OCI-LY1 (cell line): ENCODE data around the gene CMIP.

Experiments
- H2AFZ ChIP-seq: fragments of 200-600 bp; sonication (generic), shearing (Covaris generic); 2 replicates; pipeline ENCODE4 v1.6.0; 2014; ENCODE audit warnings: antibody characterized with exemption, mild to moderate bottlenecking, low read length
- H3F3A ChIP-seq: fragments of 200-600 bp; sonication (generic), shearing (Covaris generic); 2 replicates; pipeline ENCODE4 v1.6.0; 2014; ENCODE audit warnings: mild to moderate bottlenecking, antibody characterized with exemption, low read length, moderate library complexity; ENCODE audit not compliant: insufficient read depth
- H3K27ac ChIP-seq: fragments of 200-600 bp; sonication (generic); 2 replicates; pipeline ENCODE4 v1.5.1; 2014; ENCODE audit warnings: low read length, mixed run types, mild to moderate bottlenecking, low read depth; ENCODE audit not compliant: poor library complexity, severe bottlenecking
- H3K27me3 ChIP-seq: fragments of 200-600 bp; sonication (generic); 2 replicates; pipeline ENCODE4 v1.6.0; 2014; ENCODE audit warnings: antibody characterized with exemption, mild to moderate bottlenecking, low read length, moderate library complexity; ENCODE audit not compliant: insufficient read depth
- H3K36me3 ChIP-seq: fragments of 200-600 bp; sonication (generic); 2 replicates; pipeline ENCODE4 v1.6.1; 2014; ENCODE audit warnings: mild to moderate bottlenecking, antibody characterized with exemption, low read length, moderate library complexity, mixed read lengths; ENCODE audit not compliant: insufficient read depth
- H3K4me1 ChIP-seq: fragments of 200-600 bp; sonication (generic); 2 replicates; pipeline ENCODE4 v1.5.1; 2014; ENCODE audit warnings: mild to moderate bottlenecking, low read length, moderate library complexity; ENCODE audit not compliant: insufficient read depth, severe bottlenecking
- H3K4me2 ChIP-seq: fragments of 200-600 bp; sonication (generic), shearing (Covaris generic); 2 replicates; pipeline ENCODE4 v1.6.1; 2014; ENCODE audit warnings: low read length
- H3K4me3 ChIP-seq: fragments of 200-600 bp; sonication (generic); 2 replicates; pipeline ENCODE4 v1.5.1; 2014; ENCODE audit warnings: low read length, low read depth, mild to moderate bottlenecking, mixed read lengths; ENCODE audit not compliant: poor library complexity, severe bottlenecking
- H3K79me2 ChIP-seq: fragments of 200-600 bp; shearing (Covaris generic); 2 replicates; pipeline ENCODE4 v1.6.1; 2016; ENCODE audit warnings: mixed run types, low read length, mixed read lengths; ENCODE audit not compliant: insufficient read depth
- H3K9ac ChIP-seq: fragments of 200-600 bp; sonication (generic), shearing (Covaris generic); 2 replicates; pipeline ENCODE4 v1.6.1; 2014; ENCODE audit warnings: mild to moderate bottlenecking, low read length, mixed read lengths
- H3K9me2 ChIP-seq: fragments of 200-600 bp; sonication (generic), shearing (Covaris generic); 2 replicates; pipeline ENCODE4 v1.6.1; 2014; ENCODE audit warnings: low read depth, mild to moderate bottlenecking, low read length, mixed read lengths
- H3K9me3 ChIP-seq: fragments of 200-600 bp; shearing (Covaris generic); 2 replicates; pipeline ENCODE4 v1.6.1; 2014; ENCODE audit warnings: low read length, mixed read lengths
- H4K20me1 ChIP-seq: fragments of 200-600 bp; sonication (generic), shearing (Covaris generic); 2 replicates; pipeline ENCODE4 v1.6.0; 2016; ENCODE audit warnings: mild to moderate bottlenecking, low read length; ENCODE audit not compliant: insufficient read depth
- EZH2 ChIP-seq: fragments of 200-600 bp; sonication (generic), shearing (Covaris generic); IDR thresholded peaks from 2 replicates; pipeline ENCODE4 v1.8.0; 2017; ENCODE audit warnings: borderline replicate concordance, mixed run types, mild to moderate bottlenecking, antibody characterized with exemption, low read length, moderate library complexity, mixed read lengths
- TF ChIP-seq, protein P1 (sequence below): fragments of 200-600 bp; sonication (generic), shearing (Covaris generic); IDR thresholded peaks from 2 replicates; pipeline ENCODE4 v1.5.1; 2017; ENCODE audit warnings: mild to moderate bottlenecking, antibody characterized with exemption, low read length, moderate library complexity, mixed read lengths

Gene CMIP

GRCh38 chr16:81758376-81758775, 313.8 kb downstream of the CMIP start:
- no peaks in the 10 kb centered on the region for H4K20me1 ChIP-seq
- no peak overlapping the region for H3K4me2 ChIP-seq
- no peaks in the 10 kb centered on the region for H3K27me3 ChIP-seq
- no peak overlapping the region for H3K4me3 ChIP-seq
- no peak overlapping the region for H3K9ac ChIP-seq
- no peak for TF ChIP-seq EZH2
- TF ChIP-seq, protein P1, sequence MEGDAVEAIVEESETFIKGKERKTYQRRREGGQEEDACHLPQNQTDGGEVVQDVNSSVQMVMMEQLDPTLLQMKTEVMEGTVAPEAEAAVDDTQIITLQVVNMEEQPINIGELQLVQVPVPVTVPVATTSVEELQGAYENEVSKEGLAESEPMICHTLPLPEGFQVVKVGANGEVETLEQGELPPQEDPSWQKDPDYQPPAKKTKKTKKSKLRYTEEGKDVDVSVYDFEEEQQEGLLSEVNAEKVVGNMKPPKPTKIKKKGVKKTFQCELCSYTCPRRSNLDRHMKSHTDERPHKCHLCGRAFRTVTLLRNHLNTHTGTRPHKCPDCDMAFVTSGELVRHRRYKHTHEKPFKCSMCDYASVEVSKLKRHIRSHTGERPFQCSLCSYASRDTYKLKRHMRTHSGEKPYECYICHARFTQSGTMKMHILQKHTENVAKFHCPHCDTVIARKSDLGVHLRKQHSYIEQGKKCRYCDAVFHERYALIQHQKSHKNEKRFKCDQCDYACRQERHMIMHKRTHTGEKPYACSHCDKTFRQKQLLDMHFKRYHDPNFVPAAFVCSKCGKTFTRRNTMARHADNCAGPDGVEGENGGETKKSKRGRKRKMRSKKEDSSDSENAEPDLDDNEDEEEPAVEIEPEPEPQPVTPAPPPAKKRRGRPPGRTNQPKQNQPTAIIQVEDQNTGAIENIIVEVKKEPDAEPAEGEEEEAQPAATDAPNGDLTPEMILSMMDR, result no peak
- H3K9me2 ChIP-seq, result no peaks in the 10 kb centered on the region
- no peaks in the 10 kb centered on the region for H3K4me1 ChIP-seq
- H3K36me3 ChIP-seq, result peaks cover 52% of the 10 kb centered on the region
- H3K9me3 ChIP-seq, result no peaks in the 10 kb centered on the region
- H3F3A ChIP-seq, result no peaks in the 10 kb centered on the region
- H3K27ac ChIP-seq, result no peak overlapping the region
- no peaks in the 10 kb centered on the region for H3K79me2 ChIP-seq
- no peak overlapping the region for H2AFZ ChIP-seq
